ENCODE measurements around the gene CLIC5.
"Not testable (repeated sequence)": the region's sequence is repeated elsewhere in the genome, so short reads cannot be mapped to it uniquely, and the experiment has no call there.

CLIC5 gene

GRCh38 chr6:45959534-45960145 lies 56.0 kb downstream of the CLIC5 start:
- FAIRE-seq: no peak

DNA sequence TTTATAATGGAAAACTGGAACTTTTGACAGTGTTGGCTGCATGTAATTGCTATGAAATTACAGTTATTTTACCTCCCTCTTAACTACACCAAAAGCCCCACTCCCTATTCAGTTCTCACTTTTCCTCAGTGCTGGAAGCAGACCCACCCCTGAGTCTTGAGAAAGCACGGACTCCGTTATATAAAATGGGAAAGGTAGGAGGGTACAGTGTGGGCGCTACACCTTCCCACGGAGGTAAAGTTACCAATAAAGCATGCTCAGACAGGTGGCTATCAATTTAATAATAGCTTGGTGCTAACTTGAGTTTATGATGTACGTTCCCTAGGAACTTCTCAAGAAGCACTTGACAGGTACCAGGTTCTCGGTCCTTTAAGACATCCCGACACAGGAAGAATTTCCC lies 59.0 kb downstream of the CLIC5 start:
- no peak for FAIRE-seq

DNA sequence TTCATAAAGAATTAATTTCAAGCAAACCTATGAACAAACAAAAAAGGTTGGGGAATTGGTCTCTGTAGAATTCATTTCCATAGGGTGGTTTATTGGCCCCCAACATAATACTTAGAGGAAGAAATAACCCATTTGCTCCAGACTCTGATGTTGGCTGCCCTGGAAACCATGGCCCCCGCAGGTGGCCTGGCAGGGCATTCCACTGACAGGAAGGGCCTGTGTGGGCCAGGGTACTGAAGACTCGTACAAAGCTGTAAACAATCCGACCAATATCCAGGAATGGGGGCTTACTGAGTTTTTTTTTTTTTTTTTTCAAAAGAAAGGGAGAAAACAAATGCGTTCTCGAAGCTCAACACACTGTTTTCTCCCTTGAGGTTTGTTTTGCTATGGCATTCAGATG lies 59.5 kb downstream of the CLIC5 start:
- no peak for FAIRE-seq

- no peak for FAIRE-seq
These were observed 60.1 kb downstream of the CLIC5 start for GRCh38 chr6:45955597-45955996.

GRCh38 chr6:45952546-45952945 lies 63.1 kb downstream of the CLIC5 start:
- no peak for FAIRE-seq

GRCh38 chr6:45952168-45952529 lies 63.5 kb downstream of the CLIC5 start:
- FAIRE-seq: no peak

- no peak for FAIRE-seq
These were observed 64.1 kb downstream of the CLIC5 start for GRCh38 chr6:45951321-45952167.

DNA sequence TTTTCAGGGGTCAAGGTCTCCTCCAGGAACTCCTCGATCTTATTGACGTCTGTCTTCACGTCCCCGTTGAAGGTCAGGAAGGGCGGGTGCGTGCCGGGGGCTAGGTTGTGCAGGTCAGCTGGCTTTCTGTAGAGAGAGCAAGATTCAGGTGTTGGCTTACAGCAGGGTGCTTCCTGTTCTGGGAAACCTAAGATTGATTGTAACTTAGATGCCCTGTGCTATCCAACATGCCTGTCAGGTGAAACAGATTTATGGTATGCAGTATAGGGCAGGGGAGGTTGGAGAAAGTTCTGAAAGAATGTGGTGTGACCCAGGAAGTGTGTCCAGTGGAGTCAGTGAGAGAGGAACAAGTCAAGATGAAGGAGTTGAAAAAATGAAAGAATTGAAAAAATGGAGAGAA lies 66.4 kb downstream of the CLIC5 start:
- FAIRE-seq: no peak

DNA sequence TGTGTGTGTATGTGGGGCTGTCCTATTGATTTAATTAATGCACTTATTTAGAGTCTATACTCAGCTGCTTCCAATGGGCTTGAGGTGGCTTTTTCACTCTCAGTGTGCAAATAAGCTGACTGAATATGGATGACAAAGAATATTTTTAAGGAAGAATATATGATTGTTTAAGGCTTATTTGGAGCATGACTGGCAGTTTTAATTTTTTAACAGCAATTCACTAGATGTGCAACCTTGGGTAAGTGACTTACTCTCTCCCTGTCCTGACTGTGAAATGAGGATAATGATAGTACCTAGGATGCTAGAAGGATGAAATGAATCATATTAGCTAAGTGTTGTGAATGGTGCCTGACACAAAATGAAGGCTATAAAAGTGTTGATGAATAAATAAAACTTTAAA lies 67.9 kb downstream of the CLIC5 start:
- FAIRE-seq: no peak

GRCh38 chr6:45946887-45947286 lies 68.8 kb downstream of the CLIC5 start:
- FAIRE-seq: no peak

DNA sequence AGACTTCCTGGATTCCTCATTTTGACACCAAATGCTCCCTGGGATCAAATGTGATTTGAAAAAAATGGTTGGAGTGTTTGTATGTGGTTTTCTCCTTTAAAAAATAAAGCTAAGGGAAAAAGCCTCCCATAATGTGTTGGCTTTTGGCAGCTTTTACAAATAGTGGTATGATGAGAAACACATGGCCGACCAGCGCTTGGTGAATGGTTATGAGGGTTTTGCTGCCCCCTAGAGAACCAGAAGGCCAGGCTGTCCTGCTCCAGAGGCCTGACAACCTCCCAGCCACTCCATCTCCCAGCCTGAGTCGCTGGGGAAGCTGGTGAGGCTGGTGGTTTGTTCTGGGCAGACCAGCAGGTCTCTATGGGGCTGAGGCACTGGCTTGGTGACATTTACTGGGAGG lies 69.3 kb downstream of the CLIC5 start:
- no peak for FAIRE-seq

DNA sequence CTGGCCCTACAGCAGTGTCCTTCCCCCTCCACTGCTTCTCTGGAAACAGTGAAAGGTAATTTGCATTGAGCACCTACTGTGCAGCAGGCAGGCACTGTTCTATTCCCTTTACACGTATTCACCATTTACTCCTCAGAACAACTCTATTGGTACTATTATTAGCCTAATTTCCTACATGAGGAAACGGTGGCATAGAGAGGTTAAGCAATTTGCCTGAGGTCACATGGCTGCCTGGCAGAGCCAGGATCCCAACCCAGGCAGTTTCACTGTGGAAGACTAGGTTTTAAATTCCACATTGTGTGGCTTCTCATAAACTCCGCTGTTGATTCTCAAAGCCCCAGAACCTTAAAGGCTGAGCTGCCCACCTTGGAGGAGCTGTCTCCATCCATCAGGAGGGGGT lies 72.7 kb downstream of the CLIC5 start:
- FAIRE-seq: no peak

- no peak for FAIRE-seq
These were observed 81.8 kb downstream of the CLIC5 start for GRCh38 chr6:45933855-45934254.

DNA sequence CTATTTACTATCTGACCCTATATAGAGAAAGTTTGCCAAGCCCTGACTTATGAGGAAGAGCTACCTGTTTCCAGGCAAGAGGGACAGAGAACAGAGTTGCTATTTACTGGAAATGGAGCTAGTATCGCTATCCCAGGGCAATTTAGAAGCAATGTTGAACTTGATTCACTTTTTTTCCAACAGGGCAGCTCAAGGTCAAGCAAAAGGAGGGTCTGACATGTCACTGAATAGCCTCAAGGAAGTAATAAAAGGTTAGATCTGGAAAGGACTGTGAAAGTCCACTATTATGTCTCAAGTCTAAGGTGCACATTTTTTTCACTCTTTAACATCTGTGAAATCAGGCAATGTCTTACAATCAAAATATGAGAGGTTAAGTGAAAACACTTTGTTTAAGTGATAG lies 84.4 kb downstream of the CLIC5 start:
- FAIRE-seq: no peak

- no peak for FAIRE-seq
These were observed 85.1 kb downstream of the CLIC5 start for GRCh38 chr6:45930420-45931040.

DNA sequence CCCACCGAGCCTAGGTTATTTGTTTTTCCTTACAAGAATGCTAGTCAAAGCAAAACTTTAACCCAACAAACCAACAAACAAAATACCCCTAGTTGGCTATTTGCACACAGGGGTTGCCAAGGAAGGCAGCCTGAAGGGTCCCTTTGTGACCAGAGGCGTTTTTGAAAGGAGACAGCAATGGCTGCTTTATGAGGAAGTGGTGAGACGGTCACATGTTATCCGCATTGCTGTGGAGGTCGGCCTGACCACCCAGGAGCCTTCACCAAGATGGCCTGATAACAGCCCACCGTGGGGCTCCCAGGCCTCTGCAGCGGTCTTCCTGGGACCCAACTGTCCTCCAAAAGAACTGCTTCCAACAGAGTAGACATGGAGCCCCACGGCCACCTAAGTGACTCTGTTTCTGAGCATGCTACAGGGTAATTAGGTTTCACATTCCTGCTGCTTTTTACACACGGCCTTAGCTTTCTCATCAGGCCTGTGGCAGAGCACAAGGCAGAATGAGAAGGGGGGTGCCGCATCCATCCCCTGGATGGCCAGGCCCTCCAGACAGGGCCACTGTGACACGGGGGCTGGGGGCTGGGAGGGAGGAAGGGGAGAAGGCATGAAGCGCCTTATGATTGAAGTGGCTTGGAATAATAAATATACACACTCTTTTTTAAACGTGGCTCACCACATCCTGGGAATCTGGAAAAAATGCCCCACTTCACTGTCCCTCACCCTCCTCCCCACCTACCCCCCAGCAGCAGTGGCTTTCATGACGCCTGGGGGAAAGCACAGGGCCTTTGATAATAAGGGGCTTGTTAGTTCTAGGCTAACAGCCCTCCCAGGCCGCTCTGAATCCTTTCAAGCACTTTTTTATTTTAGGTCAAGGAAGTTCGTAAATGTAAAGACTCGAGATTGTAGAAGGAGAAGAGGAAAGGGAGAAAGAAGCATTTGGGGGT lies 86.0 kb downstream of the CLIC5 start:
- FAIRE-seq: no peak

DNA sequence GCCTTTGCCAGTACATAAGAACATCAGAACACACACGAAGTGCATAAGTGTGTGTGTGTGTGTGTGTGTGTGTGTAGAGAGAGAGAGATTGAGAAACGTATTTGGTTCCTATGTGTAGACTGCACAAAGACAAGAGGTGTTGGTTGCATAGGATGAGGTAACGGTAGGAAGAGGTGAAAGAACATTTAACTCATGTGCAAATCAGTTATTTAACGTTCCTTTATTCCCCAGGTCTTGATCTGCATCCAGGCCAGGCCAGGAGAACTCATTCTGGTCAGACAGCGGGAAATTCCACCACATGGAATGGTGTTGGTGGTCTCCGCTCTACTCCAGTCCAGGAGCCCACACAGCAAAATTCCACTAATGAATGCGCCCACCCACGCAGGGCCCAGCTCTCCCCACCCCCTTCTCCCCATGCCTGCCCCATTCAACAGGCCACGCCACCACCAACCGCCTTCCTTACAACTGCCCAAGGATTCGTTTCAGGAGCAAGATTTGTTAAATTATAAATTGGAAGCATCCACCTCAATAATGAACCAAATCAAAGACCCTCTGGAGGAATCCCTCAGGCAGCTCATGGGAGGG lies 86.8 kb downstream of the CLIC5 start:
- FAIRE-seq: no peak

DNA sequence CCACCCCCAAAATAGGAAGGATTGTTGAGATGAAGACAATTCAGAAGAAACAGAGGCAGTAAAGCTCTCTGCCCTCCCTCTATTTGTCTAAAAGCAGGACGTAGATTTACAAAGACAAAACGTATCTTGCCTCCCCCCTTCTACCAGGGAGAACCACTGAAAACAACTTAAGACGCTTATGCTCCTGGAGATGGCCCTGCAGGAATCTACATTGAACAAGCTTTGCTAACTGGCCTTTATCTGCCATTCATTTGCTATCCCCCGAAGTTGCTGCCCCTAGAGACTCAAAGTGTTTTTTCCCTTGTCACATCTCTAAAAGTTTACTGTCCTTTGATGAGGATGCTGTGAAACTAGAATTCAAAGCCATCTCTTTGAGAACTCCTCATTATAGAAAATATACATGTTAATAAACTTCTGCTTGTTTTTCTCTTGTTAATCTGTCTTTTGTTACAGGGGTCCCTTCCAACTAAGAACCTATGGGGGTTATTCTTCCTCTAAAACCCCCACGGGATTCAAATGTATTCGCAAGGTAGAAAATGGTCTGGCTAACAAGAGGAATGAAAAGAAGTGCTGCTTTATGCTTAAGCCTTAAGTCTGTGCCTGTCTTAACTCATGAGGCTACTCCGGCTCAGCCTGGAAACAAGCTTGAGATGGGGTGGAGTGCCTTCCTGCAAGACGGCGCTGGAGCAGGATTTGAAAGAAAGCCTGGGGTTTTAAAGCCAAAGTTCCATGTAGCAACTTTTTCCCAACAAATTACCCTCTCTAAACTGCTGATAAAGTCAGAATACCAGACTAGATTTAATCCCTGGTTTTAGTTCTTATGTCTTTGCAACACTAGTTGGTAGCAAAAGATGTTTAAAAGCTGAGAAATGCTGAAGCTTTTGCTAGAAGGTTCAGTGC lies 88.0 kb downstream of the CLIC5 start:
- FAIRE-seq: no peak

GRCh38 chr6:45926423-45926822 lies 89.2 kb downstream of the CLIC5 start:
- FAIRE-seq: not testable (repeated sequence)

DNA sequence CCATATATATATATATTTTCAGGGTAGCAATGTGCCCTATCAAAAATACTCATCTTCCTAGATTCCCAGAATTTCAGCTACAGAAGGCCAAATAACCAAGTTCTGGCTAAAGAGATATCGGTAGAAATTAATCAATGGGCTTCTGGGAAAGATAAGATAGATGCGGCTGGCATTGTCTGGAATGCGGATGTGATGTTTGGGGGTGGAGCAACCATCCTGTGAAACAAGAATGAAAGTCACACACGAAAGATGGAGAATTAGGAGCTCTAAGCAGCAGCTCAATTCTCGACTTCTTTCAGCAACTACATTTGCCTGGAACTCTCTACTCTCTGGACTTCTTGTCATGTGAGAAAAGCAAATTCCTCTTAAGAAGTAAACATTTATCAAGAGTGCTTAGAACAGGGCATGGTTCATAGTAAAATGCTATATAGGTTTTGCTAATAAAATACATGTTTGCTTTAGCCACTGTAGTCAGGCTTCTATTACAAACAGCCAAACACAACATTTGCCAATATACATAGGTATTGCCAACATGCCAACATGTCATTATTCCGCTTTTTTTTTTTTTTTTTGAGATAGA lies 90.8 kb downstream of the CLIC5 start:
- FAIRE-seq: no peak

DNA sequence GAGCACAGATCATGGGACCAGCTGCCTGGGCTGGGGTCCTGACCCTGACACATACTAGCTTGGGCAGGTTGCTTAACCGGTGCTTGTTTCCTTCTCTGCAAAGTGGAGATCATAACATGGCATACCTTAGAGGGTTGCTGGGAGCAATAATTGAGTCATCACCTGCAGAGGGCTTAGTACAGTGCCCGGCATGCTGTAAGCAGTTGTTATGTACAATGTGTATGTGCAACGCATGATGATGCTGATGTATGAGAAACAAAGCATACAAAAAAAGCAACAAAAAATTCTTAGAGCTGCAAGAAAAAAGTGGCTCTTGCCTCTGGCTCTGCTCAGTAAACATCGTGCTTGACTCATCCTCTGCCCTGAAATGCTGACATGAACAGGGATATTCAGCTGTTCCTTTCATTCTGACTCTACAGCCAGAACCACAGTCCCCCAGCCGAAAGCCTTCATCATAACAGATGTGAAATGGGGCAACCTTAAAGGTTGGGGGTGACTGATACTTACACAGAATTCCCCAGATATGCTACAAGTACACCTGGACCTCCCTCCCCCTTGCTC lies 91.7 kb downstream of the CLIC5 start:
- FAIRE-seq: no peak

All from TTC549 (cell line).